HG03521 (cell line): ENCODE measurements around the gene SMG5.
"Not testable (repeated sequence)": the region's sequence is repeated elsewhere in the genome, so short reads cannot be mapped to it uniquely, and the experiment has no call there.

Experiments
- ATAC-seq: cut with Tn5 transposase; IDR thresholded peaks from one replicate; pipeline ENCODE4 v1.9.1; 2021; ENCODE audit warnings: mild to moderate bottlenecking, moderate library complexity; ENCODE audit not compliant: unreplicated experiment

Gene SMG5

GRCh38 chr1:156245451-156246232 is 37.0 kb downstream of the SMG5 start:
- ATAC-seq, result no peak

- ATAC-seq, result no peak
These were observed 37.9 kb downstream of the SMG5 start for GRCh38 chr1:156244712-156245111.

GRCh38 chr1:156244126-156244525 is 38.5 kb downstream of the SMG5 start:
- ATAC-seq, result no peak

GRCh38 chr1:156242738-156243137 is 39.9 kb downstream of the SMG5 start:
- ATAC-seq, result no peak

- no peak for ATAC-seq
These were observed 40.7 kb downstream of the SMG5 start, which contains the start of gene BGLAP for GRCh38 chr1:156241926-156242325. Gene BGLAP, plus strand, starts transcription at chr1:156242184. Its CDS starts 48 bp downstream, at chr1:156242232.

GRCh38 chr1:156241311-156241811 is 41.3 kb downstream of the SMG5 start:
- no peak for ATAC-seq

GRCh38 chr1:156238248-156238647 is 44.4 kb downstream of the SMG5 start:
- ATAC-seq, result no peak

GRCh38 chr1:156236164-156236563 is 46.5 kb downstream of the SMG5 start:
- no peak for ATAC-seq

- ATAC-seq, result no peak
These were observed 49.0 kb downstream of the SMG5 start for GRCh38 chr1:156233426-156234127.

GRCh38 chr1:156232201-156232894 is 50.3 kb downstream of the SMG5 start:
- no peak for ATAC-seq

- no peak for ATAC-seq
These were observed 52.2 kb downstream of the SMG5 start for GRCh38 chr1:156230473-156230837.

GRCh38 chr1:156229809-156230472 is 52.7 kb downstream of the SMG5 start:
- no peak for ATAC-seq

GRCh38 chr1:156228501-156228900 is 54.1 kb downstream of the SMG5 start:
- ATAC-seq, result no peak

GRCh38 chr1:156226782-156227181 is 55.8 kb downstream of the SMG5 start:
- no peak for ATAC-seq

- ATAC-seq, result peak; percentile 57
These were observed 56.5 kb downstream of the SMG5 start for GRCh38 chr1:156226116-156226538.

GRCh38 chr1:156225677-156226014 is 57.0 kb downstream of the SMG5 start:
- ATAC-seq, result peak; percentile 11

- no peak for ATAC-seq
These were observed 60.5 kb downstream of the SMG5 start for GRCh38 chr1:156221986-156222692.

GRCh38 chr1:156220226-156220625 is 62.4 kb downstream of the SMG5 start:
- ATAC-seq, result no peak

GRCh38 chr1:156217871-156218270 is 64.8 kb downstream of the SMG5 start:
- ATAC-seq, result no peak

- not testable (repeated sequence) for ATAC-seq
These were observed 66.1 kb downstream of the SMG5 start for GRCh38 chr1:156216361-156217086.
